Stimulated activated CD4-positive, alpha-beta T cell treated with anti-CD3 and anti-CD28 coated beads, Interleukin-4, amount 100 ng/mL, for 4 hours (primary cell): ENCODE measurements around the gene BAG2.
A peak's percentile ranks its signal among the peaks of the same experiment; 100 is the strongest.

Source experiments
- DNase-seq, 2 experiments: peaks; one replicate each; pipeline ENCODE4 v3.0.0-alpha.2; 2020

Gene BAG2

GRCh38 chr6:57172136-57173055, at the start of gene BAG2:
Gene BAG2, plus strand, starts transcription at chr6:57172326. Its CDS starts 372 bp downstream, at chr6:57172698.
- DNase-seq = peak; percentile 87 to 89

DNA sequence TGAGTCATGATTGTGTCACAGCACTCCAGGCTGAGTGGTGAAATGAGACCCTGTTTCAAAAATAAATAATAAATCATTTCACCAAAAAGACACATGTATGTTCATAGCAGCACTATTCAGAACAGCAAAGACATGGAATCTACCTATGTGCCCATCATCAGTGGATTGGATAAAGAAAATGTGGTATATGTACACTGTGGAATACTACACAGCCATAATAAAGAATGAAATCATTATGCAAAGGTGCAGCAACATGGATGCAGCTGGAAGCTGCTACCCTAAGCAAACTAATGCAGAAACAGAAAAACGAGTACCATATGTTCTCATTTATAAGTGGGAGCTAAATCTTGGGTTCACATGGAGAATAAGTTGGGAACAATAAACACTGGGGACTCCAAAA, 49.0 kb upstream of the BAG2 start:
- no peak for DNase-seq

GRCh38 chr6:57127763-57128162, 44.4 kb upstream of the BAG2 start:
- no peak for DNase-seq

DNA sequence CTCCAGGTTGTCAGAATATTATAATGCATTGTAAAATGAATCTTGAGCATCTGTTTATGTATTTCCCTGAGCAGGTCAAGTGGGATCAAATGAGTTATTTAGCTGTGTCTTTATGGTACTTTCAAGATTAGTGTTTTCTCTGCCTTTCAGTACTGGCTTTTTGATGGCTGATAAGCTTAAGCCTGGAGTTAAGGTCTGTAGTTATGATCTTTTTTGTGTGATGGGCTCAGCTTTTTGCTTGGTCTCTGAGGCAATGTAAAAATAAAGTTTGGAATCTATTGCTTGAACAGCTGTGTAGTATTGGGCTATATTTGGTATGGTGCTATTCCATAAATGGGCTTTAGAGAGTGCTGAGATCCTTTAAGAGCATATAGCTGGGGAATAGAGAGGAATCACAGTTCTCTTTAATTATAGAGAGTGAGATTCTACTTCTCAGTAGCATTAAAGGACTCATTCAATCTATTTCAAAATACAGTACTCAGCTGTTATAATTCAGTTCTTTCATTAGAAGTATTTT, 41.4 kb upstream of the BAG2 start:
- no peak for DNase-seq

GRCh38 chr6:57134954-57135353, 37.2 kb upstream of the BAG2 start:
- DNase-seq = no peak

GRCh38 chr6:57135885-57136284, 36.2 kb upstream of the BAG2 start:
- no peak for DNase-seq

GRCh38 chr6:57137350-57137749, 34.8 kb upstream of the BAG2 start:
- DNase-seq = no peak

GRCh38 chr6:57138026-57138425, 34.1 kb upstream of the BAG2 start:
- DNase-seq = no peak

DNA sequence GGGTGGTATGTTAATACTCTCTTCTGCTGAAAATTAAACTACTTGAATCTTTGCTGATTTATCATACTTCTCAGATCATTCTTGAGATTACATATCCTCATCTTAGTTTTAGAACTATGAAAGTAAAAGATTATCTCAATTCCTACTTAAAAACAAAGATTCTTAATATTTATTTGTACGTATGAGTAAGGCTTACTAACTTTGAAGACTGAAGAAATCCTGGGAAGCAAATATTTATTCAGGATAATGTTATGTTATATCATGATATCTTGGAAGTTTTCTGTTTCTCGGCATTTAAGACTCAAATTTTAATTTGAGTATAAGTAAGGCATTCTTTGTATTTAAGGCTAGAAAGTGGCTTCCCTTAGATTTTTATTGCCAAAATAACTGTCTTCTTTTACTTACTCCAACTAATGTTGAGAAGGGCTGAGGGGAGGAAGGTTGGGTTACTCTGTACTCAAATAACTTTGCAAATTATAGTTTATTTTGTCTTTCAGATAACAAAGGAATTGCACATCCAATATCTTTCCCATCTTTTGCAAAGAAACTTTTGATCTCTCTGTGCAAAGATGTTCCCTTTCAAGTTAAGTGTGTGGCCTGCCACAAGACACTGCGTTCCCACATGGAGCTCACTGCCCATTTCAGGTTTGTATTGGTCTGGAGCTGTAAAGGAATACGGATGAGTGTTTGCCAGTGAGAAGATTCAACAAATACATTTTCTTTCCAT, 30.5 kb upstream of the BAG2 start:
- DNase-seq = no peak

DNA sequence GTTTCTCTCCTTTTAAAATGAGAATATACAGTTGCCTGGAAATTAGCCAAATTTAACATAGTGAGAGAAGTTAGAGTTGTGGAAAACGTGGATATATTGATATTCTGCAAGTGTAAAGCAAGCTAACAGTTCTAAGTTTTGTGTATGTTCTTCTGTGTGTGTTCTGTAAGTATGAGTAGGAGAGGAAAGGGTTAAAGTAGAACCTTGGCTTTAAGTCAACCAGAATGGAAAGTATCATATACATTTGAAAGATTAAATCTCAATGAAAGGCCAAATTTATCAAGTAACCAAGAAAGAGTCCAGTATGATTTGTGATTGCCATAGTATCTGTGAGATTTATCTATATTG, 30.0 kb upstream of the BAG2 start:
- no peak for DNase-seq

DNA sequence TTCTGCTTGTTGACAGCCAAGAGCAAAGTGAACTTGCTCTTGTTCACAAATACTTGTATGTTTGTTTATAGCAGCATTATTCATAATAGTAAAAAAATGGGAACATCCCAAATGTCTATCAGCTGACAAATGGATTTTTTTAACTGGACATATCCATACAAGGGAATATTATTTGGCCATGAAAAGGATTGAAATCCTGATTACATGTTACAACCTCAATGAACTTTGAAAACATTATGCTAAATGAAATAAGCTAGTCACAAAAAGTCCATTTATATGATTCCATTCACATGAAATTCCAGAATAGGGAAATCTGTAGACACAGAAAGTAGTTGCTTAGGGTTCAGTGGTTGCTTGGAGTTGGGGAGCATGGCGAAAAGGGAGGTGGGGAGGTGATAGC, 28.4 kb upstream of the BAG2 start:
- DNase-seq = no peak

- DNase-seq = no peak
Measured at GRCh38 chr6:57147401-57147800, 24.7 kb upstream of the BAG2 start.

DNA sequence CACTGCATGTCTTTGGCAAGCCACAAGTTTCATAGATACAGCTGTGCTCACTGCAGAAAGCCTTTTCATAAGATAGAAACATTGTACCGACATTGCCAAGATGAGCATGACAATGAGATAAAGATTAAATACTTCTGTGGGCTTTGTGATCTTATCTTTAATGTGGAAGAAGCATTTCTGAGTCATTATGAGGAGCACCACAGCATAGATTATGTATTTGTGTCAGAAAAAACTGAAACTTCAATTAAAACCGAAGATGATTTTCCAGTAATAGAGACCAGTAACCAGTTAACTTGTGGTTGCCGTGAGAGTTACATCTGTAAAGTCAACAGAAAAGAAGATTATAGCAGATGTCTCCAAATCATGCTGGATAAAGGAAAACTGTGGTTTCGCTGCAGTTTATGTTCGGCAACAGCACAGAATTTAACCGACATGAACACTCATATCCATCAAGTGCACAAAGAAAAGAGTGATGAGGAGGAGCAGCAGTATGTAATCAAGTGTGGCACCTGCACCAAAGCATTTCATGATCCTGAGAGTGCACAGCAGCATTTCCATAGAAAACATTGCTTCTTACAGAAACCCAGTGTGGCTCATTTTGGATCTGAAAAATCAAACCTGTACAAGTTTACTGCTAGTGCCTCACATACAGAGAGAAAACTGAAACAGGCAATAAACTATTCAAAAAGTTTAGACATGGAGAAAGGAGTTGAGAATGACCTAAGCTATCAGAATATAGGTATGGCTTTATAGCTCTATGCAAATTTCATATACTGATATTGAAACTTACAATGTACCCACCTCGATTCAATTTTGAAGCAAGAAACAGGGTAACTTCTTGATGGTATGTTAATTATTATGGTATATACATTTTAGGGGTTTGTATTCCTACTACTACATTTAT, 23.9 kb upstream of the BAG2 start:
- no peak for DNase-seq

GRCh38 chr6:57158658-57159057, 13.5 kb upstream of the BAG2 start:
- no peak for DNase-seq

DNA sequence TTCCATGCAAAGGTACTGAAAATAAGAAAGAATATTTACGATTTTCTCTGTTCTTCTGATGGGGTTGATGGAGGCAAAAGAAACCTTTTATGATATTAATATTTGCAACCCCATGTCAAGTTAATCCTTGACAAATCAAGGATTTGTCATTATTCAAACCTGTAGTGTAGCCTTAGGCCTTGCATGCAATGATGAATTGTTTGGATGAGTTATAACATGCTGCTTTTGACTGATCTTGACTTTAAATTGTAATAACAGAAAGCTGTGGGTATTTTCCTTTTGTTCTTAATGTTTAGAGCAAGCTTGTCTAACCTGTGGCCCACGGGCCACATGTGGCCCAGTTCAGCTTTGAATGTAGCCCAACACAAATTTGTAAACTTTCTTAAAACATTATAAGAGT, 13.0 kb upstream of the BAG2 start:
- no peak for DNase-seq

DNA sequence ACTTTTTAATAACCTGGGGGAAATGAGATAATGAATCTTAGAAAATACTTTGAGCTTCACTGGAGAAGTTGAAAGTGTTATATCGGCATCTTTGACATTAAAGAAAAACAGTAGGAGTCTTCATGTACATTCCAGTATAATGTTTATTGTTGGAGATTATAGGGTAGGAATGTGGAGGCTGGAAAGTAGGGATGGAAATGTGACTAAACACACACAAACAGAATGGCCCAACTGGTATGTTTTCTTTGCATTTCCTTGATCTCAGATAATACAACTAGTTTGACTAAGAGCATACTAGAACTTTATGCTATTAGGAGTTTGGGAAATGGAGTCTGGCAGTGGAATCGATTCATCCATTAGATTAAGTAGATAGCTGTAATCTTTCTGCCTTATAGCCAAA, 10.1 kb upstream of the BAG2 start:
- no peak for DNase-seq

- no peak for DNase-seq
Measured at GRCh38 chr6:57162516-57162915, 9.6 kb upstream of the BAG2 start.

DNA sequence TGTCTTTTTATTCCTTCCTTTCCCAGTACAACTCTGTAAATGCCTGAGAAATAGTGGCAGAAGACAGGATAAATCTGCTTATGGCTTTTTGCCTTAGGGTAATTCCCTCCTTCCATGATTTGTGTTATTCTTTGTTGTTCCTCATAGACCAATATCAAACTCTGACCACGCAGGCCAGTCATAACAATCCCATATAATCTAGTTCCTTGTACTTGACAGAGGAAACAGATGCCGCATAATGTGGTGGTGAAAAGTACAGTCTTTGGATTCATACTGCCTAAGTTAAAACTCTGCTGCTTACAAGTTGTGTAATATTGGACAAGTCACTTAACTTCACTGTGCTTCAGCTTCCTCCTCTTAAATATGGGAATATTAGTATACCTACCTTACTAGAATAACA, 8.2 kb upstream of the BAG2 start:
- no peak for DNase-seq

GRCh38 chr6:57165080-57165479, 7.0 kb upstream of the BAG2 start:
- DNase-seq = no peak

DNA sequence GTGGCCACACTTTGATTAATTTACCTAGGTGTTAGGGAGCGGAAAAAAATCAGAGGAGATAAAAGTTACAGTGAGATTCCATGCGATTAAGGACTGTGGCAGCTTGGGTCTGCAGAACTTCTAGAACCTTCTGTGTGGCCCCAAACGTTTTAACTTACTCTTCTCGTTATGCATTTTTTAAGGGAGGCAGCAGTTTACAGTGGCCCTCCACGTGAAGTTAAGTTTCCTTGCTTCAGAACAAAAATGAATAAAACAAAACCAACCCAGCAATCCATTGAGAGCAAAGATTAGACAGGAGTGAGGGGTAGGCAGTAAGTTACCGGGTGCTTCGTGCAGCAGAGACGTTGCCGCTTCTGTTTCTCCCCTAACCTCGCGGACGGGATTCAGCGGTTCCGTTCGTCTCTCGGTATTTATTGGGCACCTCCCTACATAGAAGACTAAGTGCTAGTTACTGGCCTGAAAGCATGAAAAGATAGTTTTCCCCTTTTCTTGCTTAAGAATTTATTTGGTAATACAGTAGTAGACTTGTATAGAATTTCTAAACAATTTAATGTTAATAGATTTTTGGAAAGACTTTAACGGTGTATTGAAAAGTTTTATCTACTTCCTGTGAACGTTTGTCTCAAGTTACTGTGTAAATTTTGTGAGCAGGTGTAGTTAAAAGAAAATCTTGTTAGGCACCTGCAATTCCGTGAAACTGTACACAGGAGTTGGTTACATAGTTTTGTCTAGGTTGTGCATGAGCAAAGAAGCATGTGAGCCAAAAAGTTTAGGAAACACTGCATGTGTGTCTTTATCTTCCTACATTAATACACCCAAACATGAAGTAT, 1.1 kb downstream of the BAG2 start:
- DNase-seq = peak in 1 of 2 experiments; percentile 16

GRCh38 chr6:57173886-57174510, 1.9 kb downstream of the BAG2 start:
- no peak for DNase-seq

- DNase-seq = no peak
Measured at GRCh38 chr6:57174511-57174907, 2.4 kb downstream of the BAG2 start.
